T-helper 1 cell treated with Interleukin-12 subunit alpha and Interleukin-12 subunit beta and Interleukin-4 antibody, amounts not matched to agents 30 μg/mL and 1 μg/mL, for 36 hours (primary cell): ENCODE data around the gene MYL6B.
"Not testable (repeated sequence)": the region's sequence is repeated elsewhere in the genome, so short reads cannot be mapped to it uniquely, and the experiment has no call there.

ENCODE experiments used
- H3K27ac Mint-ChIP-seq: one replicate; pipeline ENCODE4 v1.8.0; 2021; ENCODE audit warnings: mild to moderate bottlenecking, mixed read lengths
- H3K27me3 Mint-ChIP-seq: one replicate; pipeline ENCODE4 v1.8.0; 2021; ENCODE audit warnings: low read depth, mixed read lengths
- H3K36me3 Mint-ChIP-seq: one replicate; pipeline ENCODE4 v1.8.0; 2021; ENCODE audit warnings: low read depth, mixed read lengths
- H3K4me1 Mint-ChIP-seq: one replicate; pipeline ENCODE4 v1.8.0; 2021; ENCODE audit warnings: low read depth, mixed read lengths
- H3K4me3 Mint-ChIP-seq: one replicate; pipeline ENCODE4 v1.8.0; 2021; ENCODE audit warnings: mild to moderate bottlenecking, moderate library complexity, mixed read lengths
- H3K9me3 Mint-ChIP-seq: one replicate; pipeline ENCODE4 v1.8.0; 2021; ENCODE audit warnings: mixed read lengths

MYL6B gene

DNA sequence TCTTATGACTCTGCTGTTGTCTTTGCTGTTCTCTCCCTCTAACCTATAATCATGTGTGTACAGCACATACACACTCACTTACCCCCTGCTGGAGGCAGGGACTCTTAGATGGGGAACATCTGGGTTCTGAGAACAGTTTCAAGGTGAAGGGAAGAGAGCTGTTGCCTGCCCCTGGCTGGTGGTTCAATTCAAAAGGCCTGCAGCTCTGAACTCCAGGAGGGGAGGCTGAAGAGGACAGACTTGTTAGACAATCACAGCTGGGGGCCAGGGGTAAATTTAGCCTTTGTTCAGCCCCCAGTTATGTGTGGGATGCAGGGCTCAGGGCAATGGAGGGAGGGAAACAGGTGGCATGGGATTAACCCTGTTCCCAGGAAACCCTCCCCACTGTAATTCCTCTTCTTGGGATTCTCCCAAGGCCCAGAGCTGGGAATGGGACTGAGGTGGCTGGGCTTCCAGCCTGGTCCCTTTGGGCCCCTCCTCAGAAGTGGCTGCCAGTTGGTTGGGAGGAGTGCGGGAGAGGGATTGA, 1.9 kb downstream of the MYL6B start:
- H3K27me3 Mint-ChIP-seq, result no peaks in the 10 kb centered on the region
- H3K36me3 Mint-ChIP-seq, result peaks cover 18% of the 10 kb centered on the region
- peaks cover 43% of the 10 kb centered on the region for H3K4me1 Mint-ChIP-seq
- peak overlapping the region; percentile 31 for H3K27ac Mint-ChIP-seq
- H3K9me3 Mint-ChIP-seq, result no peaks in the 10 kb centered on the region
- H3K4me3 Mint-ChIP-seq, result no peak overlapping the region

GRCh38 chr12:56154818-56155217, 2.4 kb downstream of the MYL6B start:
- H3K4me1 Mint-ChIP-seq, result peaks cover 45% of the 10 kb centered on the region
- H3K36me3 Mint-ChIP-seq, result peaks cover 23% of the 10 kb centered on the region
- no peak overlapping the region for H3K27ac Mint-ChIP-seq
- no peaks in the 10 kb centered on the region for H3K27me3 Mint-ChIP-seq
- peak overlapping the region; percentile 5 for H3K4me3 Mint-ChIP-seq
- no peaks in the 10 kb centered on the region for H3K9me3 Mint-ChIP-seq

DNA sequence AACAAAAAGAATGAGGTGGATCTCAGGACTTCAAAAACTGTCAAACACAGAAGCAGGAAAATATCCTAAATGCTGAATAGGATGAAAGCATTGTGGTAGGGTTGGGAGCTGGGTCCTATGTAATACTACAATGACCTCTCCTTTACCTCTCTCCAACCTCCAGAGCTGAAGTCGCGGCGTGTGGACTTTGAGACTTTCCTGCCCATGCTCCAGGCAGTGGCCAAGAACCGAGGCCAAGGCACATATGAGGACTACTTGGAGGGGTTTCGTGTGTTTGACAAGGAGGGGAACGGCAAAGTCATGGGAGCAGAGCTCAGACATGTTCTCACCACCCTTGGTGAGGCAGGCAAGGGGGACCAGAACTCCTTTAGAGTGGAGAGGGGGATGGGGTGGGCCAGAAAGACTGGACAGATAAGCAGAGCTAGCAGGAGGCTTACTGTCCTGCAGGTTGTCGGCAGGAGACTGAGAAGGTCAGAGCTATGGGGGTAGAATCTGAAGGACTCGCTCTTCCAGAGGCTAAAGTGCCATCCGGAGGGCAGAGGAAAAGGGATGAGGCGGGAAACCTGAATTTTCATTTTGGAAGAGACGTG, 3.0 kb downstream of the MYL6B start:
- Mint-ChIP-seq H3K4me3 (peak overlapping the region; percentile 22), H3K4me1 (peaks cover 46% of the 10 kb centered on the region), H3K27ac (peak overlapping the region; percentile 31), H3K9me3 (no peaks in the 10 kb centered on the region), H3K27me3 (no peaks in the 10 kb centered on the region), H3K36me3 (peaks cover 28% of the 10 kb centered on the region)

- peaks cover 48% of the 10 kb centered on the region for H3K4me1 Mint-ChIP-seq
- peak overlapping the region; percentile 99 for H3K27ac Mint-ChIP-seq
- H3K36me3 Mint-ChIP-seq, result peaks cover 38% of the 10 kb centered on the region
- H3K27me3 Mint-ChIP-seq, H3K9me3 Mint-ChIP-seq: not testable (repeated sequence)
- peak overlapping the region; percentile 99 for H3K4me3 Mint-ChIP-seq
Measured at GRCh38 chr12:56156464-56157200, 4.2 kb downstream of the MYL6B start.

GRCh38 chr12:56157201-56158028, 5.0 kb downstream of the MYL6B start:
- Mint-ChIP-seq H3K9me3 (no peaks in the 10 kb centered on the region), H3K27me3 (no peaks in the 10 kb centered on the region), H3K36me3 (peaks cover 45% of the 10 kb centered on the region), H3K4me1 (peaks cover 48% of the 10 kb centered on the region), H3K4me3 (peak overlapping the region; percentile 99), H3K27ac (peak overlapping the region; percentile 99)

DNA sequence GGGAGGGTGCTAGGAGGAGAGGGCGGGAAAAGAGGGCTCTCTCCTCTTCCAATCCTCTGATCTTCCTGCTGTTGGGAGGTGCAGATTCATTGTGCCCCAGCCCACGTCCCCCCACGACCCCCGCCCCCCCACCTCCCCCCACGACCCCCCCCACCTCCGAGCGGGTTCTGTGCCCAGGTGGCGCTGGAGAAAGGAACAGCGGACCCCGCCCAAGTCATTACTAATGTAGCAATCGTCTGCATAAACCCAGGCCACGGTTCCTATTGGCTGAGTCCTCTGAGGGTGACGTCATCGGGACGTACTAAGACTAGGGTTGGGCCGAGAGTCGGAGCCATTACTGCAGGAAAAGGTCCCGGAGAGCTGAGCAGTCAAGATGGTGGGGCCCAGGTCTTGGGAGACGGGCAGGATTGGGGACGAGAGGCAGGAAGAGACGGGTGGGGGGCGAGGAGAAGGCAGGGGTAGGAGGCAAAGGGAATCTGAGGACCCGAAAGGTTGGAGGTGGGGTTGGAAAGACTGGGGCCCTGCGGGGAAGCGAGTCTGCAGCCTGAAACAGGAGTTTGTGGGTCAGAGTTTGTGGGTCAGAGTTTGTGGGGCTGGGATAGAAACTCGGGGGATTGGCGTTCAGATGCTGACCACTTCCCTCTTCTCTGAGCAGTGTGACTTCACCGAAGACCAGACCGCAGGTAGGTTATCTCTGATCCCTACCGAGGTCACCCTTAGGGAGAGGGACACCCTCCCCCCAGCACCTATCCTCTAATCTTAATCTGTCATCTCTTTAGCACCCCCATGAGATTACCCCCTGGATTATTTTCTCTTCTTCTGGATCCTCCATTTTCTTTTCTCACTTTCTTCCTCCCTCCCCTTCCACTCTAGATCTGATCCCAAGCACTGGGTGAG, 5.9 kb downstream of the MYL6B start, which contains the start of gene MYL6:
TSS of gene MYL6 (plus strand) at position 331 of the 897 bp plus-strand sequence. CDS start at position 374, 43 bp downstream.
- Mint-ChIP-seq H3K4me1 (peaks cover 40% of the 10 kb centered on the region), H3K27ac (peak within 1 kb of the TSS; percentile 99), H3K36me3 (peaks cover 50% of the 10 kb centered on the region), H3K9me3 (no peaks in the 10 kb centered on the region), H3K27me3 (no peaks in the 10 kb centered on the region), H3K4me3 (peak within 1 kb of the TSS; percentile 99)

- Mint-ChIP-seq H3K36me3 (peaks cover 57% of the 10 kb centered on the region), H3K4me1 (peaks cover 38% of the 10 kb centered on the region), H3K27me3 (no peaks in the 10 kb centered on the region), H3K9me3 (no peaks in the 10 kb centered on the region), H3K27ac (peak overlapping the region; percentile 99), H3K4me3 (peak overlapping the region; percentile 99)
Measured at GRCh38 chr12:56158926-56159461, 6.6 kb downstream of the MYL6B start.

GRCh38 chr12:56159482-56160192, 7.2 kb downstream of the MYL6B start:
- Mint-ChIP-seq H3K4me1 (peaks cover 43% of the 10 kb centered on the region), H3K9me3 (no peaks in the 10 kb centered on the region), H3K27me3 (no peaks in the 10 kb centered on the region), H3K27ac (peak overlapping the region; percentile 99), H3K36me3 (peaks cover 63% of the 10 kb centered on the region), H3K4me3 (peak overlapping the region; percentile 99)

DNA sequence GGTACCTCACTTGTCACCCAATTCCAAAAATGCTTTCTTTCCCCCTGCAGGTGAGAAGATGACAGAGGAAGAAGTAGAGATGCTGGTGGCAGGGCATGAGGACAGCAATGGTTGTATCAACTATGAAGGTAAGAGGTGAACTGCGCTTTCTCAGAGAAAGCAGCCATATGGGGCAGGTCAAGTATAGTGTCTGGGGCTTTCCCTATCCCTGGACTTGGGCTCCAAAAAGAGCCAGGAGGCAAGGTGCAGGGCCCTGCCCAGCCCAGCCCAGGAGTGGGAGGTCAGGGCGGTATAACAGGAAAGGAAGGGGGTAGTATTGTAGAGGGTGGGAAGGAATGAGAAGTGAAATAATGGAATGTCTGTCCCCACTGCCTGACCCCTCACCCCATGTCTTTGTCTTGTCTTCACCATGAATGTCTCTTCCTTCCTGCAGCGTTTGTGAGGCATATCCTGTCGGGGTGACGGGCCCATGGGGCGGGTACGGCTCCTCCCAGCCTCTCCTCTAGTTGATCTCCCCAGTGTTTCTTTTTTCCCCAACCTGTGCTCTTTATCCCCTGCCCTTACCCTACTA, 7.9 kb downstream of the MYL6B start:
- Mint-ChIP-seq H3K27ac (peak overlapping the region; percentile 99), H3K36me3 (peaks cover 62% of the 10 kb centered on the region), H3K27me3 (no peaks in the 10 kb centered on the region), H3K4me1 (peaks cover 38% of the 10 kb centered on the region), H3K9me3 (no peaks in the 10 kb centered on the region), H3K4me3 (peak overlapping the region; percentile 99)

DNA sequence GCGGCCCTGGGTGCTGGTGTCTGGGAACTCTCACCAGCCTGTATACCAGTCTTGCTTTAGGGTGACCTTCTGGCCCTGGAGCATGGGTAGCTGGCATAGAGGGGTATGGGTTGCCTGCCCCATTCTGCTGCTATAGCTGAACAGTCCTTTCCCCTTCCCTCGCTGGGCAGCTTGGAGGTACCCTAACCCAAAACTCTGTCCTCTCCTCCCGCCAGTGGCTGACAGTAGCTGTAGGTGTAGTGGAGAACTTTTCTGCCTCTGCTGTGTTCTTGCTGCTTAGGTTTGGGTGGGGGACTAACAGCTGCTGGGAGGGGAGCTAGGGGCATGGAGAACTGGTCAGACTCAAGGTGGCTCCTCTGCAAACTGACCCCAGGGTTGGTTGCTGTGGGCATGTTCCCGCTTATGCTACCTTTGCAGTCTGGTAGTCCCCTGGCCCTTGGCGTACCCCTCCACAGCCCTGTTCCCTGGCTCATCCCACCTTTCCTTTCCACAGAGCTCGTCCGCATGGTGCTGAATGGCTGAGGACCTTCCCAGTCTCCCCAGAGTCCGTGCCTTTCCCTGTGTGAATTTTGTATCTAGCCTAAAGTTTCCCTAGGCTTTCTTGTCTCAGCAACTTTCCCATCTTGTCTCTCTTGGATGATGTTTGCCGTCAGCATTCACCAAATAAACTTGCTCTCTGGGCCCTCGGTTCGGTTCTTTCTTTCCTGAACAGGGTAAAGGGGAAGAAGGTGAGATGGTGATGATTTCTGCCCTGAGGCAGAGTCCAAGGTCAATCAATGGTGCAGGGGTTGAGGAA, 8.7 kb downstream of the MYL6B start:
- peak overlapping the region; percentile 99 for H3K4me3 Mint-ChIP-seq
- peak overlapping the region; percentile 99 for H3K27ac Mint-ChIP-seq
- no peaks in the 10 kb centered on the region for H3K9me3 Mint-ChIP-seq
- H3K27me3 Mint-ChIP-seq, result no peaks in the 10 kb centered on the region
- peaks cover 64% of the 10 kb centered on the region for H3K36me3 Mint-ChIP-seq
- peaks cover 35% of the 10 kb centered on the region for H3K4me1 Mint-ChIP-seq

DNA sequence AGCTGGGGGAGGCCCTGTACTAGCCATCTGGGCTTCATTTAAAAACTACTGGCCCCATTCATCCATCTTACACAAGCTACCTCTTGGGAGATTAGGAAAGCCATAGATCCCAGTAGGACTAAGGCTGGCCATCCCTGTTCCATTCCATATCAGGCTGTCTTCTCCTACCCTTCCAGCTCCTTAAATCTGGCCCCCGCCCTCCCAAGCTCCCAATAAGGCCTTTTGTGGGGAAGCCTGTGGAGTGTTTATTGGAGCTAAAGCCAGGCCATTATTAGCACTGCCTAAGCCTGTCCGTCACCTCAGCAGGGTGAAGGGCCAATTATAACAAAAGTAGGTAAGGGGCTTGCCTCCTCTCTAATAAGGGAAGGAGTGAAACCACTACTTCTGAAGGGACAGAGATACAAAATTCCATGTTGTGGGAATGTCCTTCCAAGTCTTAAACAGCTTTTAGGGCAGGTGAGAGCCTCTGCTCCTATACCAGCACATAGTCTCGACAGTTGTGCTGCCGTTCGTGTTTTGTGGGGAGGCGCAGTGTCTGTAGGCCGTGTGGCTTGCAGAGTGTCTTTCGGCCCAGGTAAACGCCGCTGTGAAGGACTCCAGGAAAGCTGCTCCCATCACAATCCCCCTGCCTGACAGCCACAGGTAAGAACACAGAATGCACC, 9.4 kb downstream of the MYL6B start:
- Mint-ChIP-seq H3K4me1 (peaks cover 35% of the 10 kb centered on the region), H3K27ac (peak overlapping the region; percentile 79)

More for the DNA sequence above, 9.4 kb downstream of the MYL6B start:
- Mint-ChIP-seq H3K4me3 (peak overlapping the region; percentile 59), H3K27me3 (no peaks in the 10 kb centered on the region), H3K9me3 (no peaks in the 10 kb centered on the region), H3K36me3 (peaks cover 64% of the 10 kb centered on the region)
